ENCODE measurements around the gene FOXE3.

DNA sequence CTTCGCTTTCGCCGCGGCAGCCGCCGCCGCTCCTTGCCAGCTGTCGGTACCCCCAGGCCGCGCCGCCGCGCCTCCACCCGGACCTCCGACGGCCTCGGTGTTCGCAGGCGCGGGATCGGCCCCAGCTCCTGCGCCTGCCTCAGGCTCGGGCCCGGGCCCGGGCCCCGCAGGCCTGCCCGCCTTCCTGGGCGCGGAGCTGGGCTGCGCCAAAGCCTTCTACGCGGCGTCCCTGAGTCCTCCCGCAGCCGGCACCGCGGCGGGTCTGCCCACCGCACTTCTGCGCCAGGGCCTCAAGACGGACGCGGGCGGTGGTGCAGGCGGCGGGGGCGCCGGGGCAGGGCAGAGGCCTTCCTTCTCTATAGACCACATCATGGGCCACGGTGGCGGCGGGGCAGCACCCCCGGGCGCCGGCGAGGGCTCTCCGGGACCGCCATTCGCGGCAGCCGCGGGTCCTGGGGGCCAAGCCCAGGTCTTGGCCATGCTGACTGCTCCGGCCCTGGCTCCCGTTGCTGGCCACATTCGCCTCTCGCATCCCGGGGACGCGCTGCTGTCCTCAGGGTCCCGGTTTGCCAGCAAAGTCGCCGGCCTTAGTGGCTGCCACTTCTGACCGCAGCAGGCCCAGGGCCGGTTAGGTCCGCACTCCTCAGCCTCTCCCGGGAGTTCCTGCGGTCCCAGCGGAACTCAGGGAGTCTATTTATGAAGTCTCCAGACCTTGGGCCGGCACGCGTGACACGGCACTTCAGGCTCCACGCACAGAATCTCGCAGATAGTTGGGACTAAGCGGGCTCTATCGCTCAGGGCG lies 23.1 kb downstream of the FOXE3 start:
- TF ChIP-seq NR3C1 (IDR thresholded peaks at IDR 0.05): no peak
- TF ChIP-seq, protein P1, sequence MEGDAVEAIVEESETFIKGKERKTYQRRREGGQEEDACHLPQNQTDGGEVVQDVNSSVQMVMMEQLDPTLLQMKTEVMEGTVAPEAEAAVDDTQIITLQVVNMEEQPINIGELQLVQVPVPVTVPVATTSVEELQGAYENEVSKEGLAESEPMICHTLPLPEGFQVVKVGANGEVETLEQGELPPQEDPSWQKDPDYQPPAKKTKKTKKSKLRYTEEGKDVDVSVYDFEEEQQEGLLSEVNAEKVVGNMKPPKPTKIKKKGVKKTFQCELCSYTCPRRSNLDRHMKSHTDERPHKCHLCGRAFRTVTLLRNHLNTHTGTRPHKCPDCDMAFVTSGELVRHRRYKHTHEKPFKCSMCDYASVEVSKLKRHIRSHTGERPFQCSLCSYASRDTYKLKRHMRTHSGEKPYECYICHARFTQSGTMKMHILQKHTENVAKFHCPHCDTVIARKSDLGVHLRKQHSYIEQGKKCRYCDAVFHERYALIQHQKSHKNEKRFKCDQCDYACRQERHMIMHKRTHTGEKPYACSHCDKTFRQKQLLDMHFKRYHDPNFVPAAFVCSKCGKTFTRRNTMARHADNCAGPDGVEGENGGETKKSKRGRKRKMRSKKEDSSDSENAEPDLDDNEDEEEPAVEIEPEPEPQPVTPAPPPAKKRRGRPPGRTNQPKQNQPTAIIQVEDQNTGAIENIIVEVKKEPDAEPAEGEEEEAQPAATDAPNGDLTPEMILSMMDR (IDR thresholded peaks at IDR 0.05): no peak
- no peak for TF ChIP-seq ESRRA (IDR thresholded peaks at IDR 0.05; ENCODE audit: borderline replicate concordance, low read length)
- TF ChIP-seq RAD21 (conservative IDR thresholded peaks at IDR 0.05 in 1 of 2, IDR thresholded peaks at IDR 0.05 in 1 of 2): no peak
- no peak for TF ChIP-seq GATA3 (IDR thresholded peaks at IDR 0.05; ENCODE audit: borderline replicate concordance)
- TF ChIP-seq, protein P2, sequence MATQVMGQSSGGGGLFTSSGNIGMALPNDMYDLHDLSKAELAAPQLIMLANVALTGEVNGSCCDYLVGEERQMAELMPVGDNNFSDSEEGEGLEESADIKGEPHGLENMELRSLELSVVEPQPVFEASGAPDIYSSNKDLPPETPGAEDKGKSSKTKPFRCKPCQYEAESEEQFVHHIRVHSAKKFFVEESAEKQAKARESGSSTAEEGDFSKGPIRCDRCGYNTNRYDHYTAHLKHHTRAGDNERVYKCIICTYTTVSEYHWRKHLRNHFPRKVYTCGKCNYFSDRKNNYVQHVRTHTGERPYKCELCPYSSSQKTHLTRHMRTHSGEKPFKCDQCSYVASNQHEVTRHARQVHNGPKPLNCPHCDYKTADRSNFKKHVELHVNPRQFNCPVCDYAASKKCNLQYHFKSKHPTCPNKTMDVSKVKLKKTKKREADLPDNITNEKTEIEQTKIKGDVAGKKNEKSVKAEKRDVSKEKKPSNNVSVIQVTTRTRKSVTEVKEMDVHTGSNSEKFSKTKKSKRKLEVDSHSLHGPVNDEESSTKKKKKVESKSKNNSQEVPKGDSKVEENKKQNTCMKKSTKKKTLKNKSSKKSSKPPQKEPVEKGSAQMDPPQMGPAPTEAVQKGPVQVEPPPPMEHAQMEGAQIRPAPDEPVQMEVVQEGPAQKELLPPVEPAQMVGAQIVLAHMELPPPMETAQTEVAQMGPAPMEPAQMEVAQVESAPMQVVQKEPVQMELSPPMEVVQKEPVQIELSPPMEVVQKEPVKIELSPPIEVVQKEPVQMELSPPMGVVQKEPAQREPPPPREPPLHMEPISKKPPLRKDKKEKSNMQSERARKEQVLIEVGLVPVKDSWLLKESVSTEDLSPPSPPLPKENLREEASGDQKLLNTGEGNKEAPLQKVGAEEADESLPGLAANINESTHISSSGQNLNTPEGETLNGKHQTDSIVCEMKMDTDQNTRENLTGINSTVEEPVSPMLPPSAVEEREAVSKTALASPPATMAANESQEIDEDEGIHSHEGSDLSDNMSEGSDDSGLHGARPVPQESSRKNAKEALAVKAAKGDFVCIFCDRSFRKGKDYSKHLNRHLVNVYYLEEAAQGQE (IDR thresholded peaks at IDR 0.05): no peak
- TF ChIP-seq POLR2A (IDR thresholded peaks at IDR 0.05; ENCODE audit: low read length): no peak
- no peak for TF ChIP-seq PHF8 (IDR thresholded peaks at IDR 0.05; ENCODE audit: borderline replicate concordance, low read depth)
- TF ChIP-seq, protein P3, sequence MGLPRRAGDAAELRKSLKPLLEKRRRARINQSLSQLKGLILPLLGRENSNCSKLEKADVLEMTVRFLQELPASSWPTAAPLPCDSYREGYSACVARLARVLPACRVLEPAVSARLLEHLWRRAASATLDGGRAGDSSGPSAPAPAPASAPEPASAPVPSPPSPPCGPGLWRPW (IDR thresholded peaks at IDR 0.05): no peak

All from A549 (cell line).